ENCODE data around the gene UBA7.
"Not testable (repeated sequence)": the region's sequence is repeated elsewhere in the genome, so short reads cannot be mapped to it uniquely, and the experiment has no call there.

Gene UBA7

DNA sequence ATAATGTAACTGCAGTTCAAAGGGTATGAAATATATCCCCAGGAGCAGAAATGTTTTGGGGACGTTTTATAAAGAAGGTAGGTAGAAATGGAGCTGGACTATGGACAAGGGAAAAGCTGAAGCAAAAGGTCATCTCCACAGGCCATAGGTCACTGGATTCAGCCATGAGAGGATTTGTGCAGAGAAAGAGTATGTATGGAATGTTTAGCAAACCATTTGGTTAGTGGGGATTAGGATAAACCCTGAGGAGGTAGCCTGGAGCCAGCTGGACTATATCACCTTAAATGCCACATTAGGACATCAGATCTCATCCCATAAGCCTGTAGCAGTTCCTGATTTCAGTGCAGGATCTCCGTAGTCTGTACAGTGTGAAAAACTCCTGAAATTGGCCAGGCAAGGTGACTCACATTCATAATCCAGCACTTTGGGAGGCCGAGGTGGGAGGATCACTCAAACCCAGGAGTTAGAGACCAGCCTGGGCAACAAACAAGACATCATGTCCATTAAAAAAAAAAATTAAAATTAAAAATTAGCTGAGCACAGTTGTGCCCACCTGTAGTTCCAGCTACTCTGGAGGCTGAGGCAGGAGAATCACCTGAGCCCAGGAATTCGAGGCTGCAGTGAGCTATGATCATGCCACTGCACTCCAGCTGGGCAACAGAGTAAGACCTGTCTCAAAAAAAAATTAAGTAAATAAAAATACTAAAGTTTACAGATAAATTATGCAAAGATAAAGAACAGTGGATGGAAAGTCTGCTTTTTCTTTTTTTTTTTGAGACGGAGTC is 32.1 kb downstream of the UBA7 start:
- H3K9me3 Mint-ChIP-seq: no peaks in the 10 kb centered on the region
- peak overlapping the region; percentile 8 to 51 (median 46) for H3K27ac Mint-ChIP-seq
- H3K27me3 Mint-ChIP-seq (ENCODE audit: low read depth): no peaks in the 10 kb centered on the region
- H3K36me3 Mint-ChIP-seq (ENCODE audit: low read depth): peaks cover 35% of the 10 kb centered on the region
- H3K4me3 Mint-ChIP-seq: peak overlapping the region; percentile 17 to 71 (median 21)
- peaks cover 24% of the 10 kb centered on the region for H3K4me1 Mint-ChIP-seq
- no peak for TF ChIP-seq CTCF (IDR thresholded peaks at IDR 0.05; ENCODE audit: unreplicated experiment in 3 of 3)

GRCh38 chr3:49780975-49781365 is 32.8 kb downstream of the UBA7 start:
- not testable (repeated sequence) for H3K9me3 Mint-ChIP-seq; H3K27me3 Mint-ChIP-seq (ENCODE audit: low read depth)
- peaks cover 24% of the 10 kb centered on the region for H3K4me1 Mint-ChIP-seq
- peaks cover 36% of the 10 kb centered on the region for H3K36me3 Mint-ChIP-seq (ENCODE audit: low read depth)
- peak overlapping the region in 2 of 3 experiments; percentile 46 to 51 for H3K27ac Mint-ChIP-seq
- H3K4me3 Mint-ChIP-seq: peak overlapping the region in 1 of 3 experiments; percentile 71

DNA sequence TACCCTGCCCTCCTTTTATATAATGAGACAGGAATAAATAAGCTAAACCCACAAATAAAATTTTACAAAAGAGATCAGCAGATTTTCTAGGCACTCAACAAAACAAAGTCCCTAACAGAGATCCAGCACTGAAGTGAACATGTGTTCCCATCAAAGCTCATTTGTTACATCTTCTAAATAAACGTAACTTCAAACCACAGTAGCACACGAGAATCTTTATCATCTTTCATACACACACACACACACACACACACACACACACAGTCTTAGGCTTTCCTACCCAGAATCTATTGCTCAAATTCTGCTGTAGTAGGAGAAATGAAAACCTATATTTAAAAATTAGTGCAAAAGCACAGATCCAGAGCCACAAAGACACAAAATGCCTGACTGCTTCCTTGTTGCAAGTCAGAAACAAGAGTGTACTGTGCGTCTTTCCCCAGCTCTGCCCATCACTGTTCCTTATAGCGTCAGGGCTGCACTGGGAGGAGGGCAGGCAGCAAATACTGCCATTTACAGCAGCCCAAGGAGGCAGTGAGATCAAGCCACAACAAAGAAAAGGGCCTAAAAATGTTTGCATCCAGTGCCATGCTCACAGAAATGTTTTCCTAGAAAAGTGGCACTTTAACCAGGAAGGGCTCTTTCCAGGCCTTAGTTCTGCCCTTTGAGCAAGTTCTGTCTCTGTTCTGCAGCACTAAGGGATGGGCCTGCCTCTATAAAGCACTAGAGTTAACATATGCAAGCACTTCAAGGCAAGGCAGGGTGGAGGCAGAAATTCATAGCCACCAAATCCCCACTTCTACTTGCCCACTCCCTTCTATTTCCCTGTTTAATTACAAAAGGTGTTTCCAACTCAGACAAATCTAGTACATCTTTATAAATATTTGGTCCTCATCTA is 33.4 kb downstream of the UBA7 start:
- Mint-ChIP-seq H3K27ac (peak overlapping the region in 2 of 3 experiments; percentile 33 to 51), H3K36me3 (ENCODE audit: low read depth) (peaks cover 32% of the 10 kb centered on the region), H3K27me3 (ENCODE audit: low read depth) (no peaks in the 10 kb centered on the region), H3K4me1 (peaks cover 19% of the 10 kb centered on the region), H3K9me3 (no peaks in the 10 kb centered on the region), H3K4me3 (no peak overlapping the region)
- TF ChIP-seq CTCF (IDR thresholded peaks at IDR 0.05; ENCODE audit: unreplicated experiment in 3 of 3): no peak

GRCh38 chr3:49779358-49780079 is 34.2 kb downstream of the UBA7 start:
- Mint-ChIP-seq H3K4me1 (peaks cover 13% of the 10 kb centered on the region), H3K9me3 (no peaks in the 10 kb centered on the region), H3K4me3 (no peak overlapping the region), H3K36me3 (ENCODE audit: low read depth) (peaks cover 33% of the 10 kb centered on the region), H3K27me3 (ENCODE audit: low read depth) (no peaks in the 10 kb centered on the region), H3K27ac (no peak overlapping the region)
- no peak for TF ChIP-seq CTCF (IDR thresholded peaks at IDR 0.05; ENCODE audit: unreplicated experiment in 3 of 3)

- not testable (repeated sequence) for H3K27ac Mint-ChIP-seq, H3K4me3 Mint-ChIP-seq
- H3K36me3 Mint-ChIP-seq (ENCODE audit: low read depth): peaks cover 25% of the 10 kb centered on the region
Measured at GRCh38 chr3:49776101-49776500, 37.7 kb downstream of the UBA7 start.

DNA sequence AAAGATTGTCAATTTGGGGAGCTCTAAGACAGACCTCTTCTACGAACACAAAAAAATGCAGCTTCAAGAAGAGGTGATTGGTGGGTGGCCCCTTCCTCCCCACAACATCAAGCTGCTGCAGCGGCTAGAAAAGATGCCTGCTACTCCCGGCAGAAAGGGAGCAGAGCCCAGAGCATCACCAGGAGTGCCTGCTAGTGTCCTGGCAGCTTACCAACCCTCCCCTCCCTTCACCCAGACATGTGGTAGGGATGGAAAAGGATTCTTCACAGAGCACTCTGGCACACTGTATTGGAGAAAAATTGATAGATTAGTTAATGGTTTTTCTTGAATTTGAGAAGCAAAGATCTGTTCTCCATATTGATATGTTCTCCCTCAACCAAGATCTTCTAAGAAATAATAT is 38.2 kb downstream of the UBA7 start:
- Mint-ChIP-seq H3K4me3 (no peak overlapping the region), H3K27ac (no peak overlapping the region), H3K27me3 (ENCODE audit: low read depth) (no peaks in the 10 kb centered on the region), H3K9me3 (no peaks in the 10 kb centered on the region), H3K36me3 (ENCODE audit: low read depth) (peaks cover 25% of the 10 kb centered on the region), H3K4me1 (peaks cover 7% of the 10 kb centered on the region)
- TF ChIP-seq CTCF (IDR thresholded peaks at IDR 0.05; ENCODE audit: unreplicated experiment in 3 of 3): no peak

More at GRCh38 chr3:49776101-49776500, 37.7 kb downstream of the UBA7 start:
- not testable (repeated sequence) for H3K4me1 Mint-ChIP-seq; H3K9me3 Mint-ChIP-seq; H3K27me3 Mint-ChIP-seq (ENCODE audit: low read depth)
